Left lung (tissue), 10 donors: ENCODE data around the gene BRD3. TPM values are rescaled to one million over a fixed set of nuclear protein-coding genes. Genes with fewer than 3 reads are reported as not detected.

Experiments
- ATAC-seq: fragments of 200-7000 bp; cut with Tn5 transposase; one replicate; pipeline ENCODE4 v1.9.1; 2020; ENCODE audit warnings: moderate library complexity
- DNase-seq, 4 donors: peaks; one replicate each; pipeline ENCODE4 v3.0.0-alpha.2; 2013 to 2020
- H3K27ac ChIP-seq, 2 donors: fragments of 200-600 bp; sonication (generic) in 1 of 2; one replicate each; pipeline versions ENCODE4 v1.5.0 to v1.8.0; 2020 to 2021
- H3K27me3 ChIP-seq, 2 donors: fragments of 200-600 bp; sonication (generic) in 1 of 2; one replicate each; pipeline versions ENCODE4 v1.5.0 to v1.8.0; 2020 to 2021
- H3K36me3 ChIP-seq, 2 donors: fragments of 200-600 bp; sonication (generic) in 1 of 2; one replicate each; pipeline versions ENCODE4 v1.5.0 to v1.8.0; 2020 to 2021
- H3K4me1 ChIP-seq, 2 donors: fragments of 200-600 bp; one replicate each; pipeline ENCODE4 v1.8.0; 2021
- H3K4me3 ChIP-seq, 2 donors: fragments of 200-600 bp; sonication (generic) in 1 of 2; one replicate each; pipeline versions ENCODE4 v1.5.0 to v1.8.0; 2020 to 2021; ENCODE audit warnings: mild to moderate bottlenecking in 1 of 2
- H3K9me3 ChIP-seq, 2 donors: fragments of 200-600 bp; sonication (generic) in 1 of 2; one replicate each; pipeline versions ENCODE4 v1.5.0 to v1.8.0; 2020 to 2021
- intact Hi-C, 2 donors: fragments of 100-400 bp; cut with DNase I; formaldehyde crosslinking; loops; one replicate each; pipeline versions ENCODE4 v1.11.2 to v1.14.2; 2022
- polyA plus RNA-seq, 6 donors: library from polyadenylated mRNA; unstranded; fragments of 120-200 nt; gene quantifications; one replicate each; pipeline ENCODE4 v1.2.1, GENCODE V29; 2013; ENCODE audit not compliant: insufficient read length in 6 of 6
- total RNA-seq, 2 donors: library from RNA; stranded (reverse); fragmentation: NEBNext Ultra II Directional; extraction: Animal tissue kit (Norgen Biotek cat#: 25700); gene quantifications; one replicate each; pipeline ENCODE4 v1.2.1, GENCODE V29; 2021
- TF ChIP-seq, protein P1 (sequence below), 2 donors: fragments of 200-600 bp; sonication (generic) in 1 of 2; IDR thresholded peaks; one replicate each; pipeline versions ENCODE4 v1.5.0 to v1.8.0; 2021; ENCODE audit warnings: antibody characterized with exemption in 2 of 2
- donor health status: DM: no; HTN: yes; CAD: no.
- donor health status: DM: no; HTN: no; CAD: no.

Gene BRD3
- total and polyA plus RNA-seq, 8 donors = 27.0 to 45.8 (median 39.0) TPM

DNA sequence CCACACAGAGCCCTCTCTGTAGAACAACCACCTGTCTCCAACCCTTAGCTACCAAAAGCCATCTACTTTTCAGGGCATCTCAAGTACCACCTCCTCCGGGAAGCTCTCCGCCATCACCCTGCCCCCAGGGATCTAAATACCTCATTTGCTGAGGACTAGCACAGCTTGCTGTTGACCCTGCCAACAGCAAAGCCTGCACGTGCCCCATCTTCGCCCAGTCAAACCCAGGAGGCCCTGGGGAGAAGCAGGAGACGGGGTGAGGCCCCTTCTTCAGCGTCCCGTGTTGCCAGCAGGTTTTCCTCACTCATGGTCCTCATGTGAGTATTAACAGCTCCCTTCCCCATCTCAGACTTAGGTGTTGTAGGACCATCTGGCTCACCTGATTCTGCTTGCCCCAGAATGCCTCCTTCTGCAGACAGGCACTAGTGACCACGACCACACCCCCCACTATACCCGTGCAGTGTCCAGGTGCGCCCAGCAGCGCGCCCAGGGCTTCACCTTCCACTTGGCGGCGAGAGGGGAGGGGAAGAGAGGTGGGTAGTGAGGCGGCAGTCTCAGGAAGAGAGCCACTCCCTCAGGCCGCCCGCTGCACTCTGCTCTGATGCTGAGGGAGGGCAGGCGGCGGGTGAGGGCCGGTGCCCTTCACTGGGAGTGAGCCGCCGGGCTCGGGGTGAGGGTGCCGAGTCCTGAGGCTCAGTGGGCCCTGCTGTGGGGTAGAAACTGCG, 86.8 kb downstream of the BRD3 start:
- DNase-seq (peak in 1 of 4 donors; percentile 72), ATAC-seq (no peak)
- no peak overlapping the region for H3K4me3 ChIP-seq
- TF ChIP-seq, protein P1, sequence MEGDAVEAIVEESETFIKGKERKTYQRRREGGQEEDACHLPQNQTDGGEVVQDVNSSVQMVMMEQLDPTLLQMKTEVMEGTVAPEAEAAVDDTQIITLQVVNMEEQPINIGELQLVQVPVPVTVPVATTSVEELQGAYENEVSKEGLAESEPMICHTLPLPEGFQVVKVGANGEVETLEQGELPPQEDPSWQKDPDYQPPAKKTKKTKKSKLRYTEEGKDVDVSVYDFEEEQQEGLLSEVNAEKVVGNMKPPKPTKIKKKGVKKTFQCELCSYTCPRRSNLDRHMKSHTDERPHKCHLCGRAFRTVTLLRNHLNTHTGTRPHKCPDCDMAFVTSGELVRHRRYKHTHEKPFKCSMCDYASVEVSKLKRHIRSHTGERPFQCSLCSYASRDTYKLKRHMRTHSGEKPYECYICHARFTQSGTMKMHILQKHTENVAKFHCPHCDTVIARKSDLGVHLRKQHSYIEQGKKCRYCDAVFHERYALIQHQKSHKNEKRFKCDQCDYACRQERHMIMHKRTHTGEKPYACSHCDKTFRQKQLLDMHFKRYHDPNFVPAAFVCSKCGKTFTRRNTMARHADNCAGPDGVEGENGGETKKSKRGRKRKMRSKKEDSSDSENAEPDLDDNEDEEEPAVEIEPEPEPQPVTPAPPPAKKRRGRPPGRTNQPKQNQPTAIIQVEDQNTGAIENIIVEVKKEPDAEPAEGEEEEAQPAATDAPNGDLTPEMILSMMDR (IDR thresholded peaks at IDR 0.05) = no peak
- no peaks in the 10 kb centered on the region for H3K9me3 ChIP-seq
- intact Hi-C loops = no loop called here
- peaks cover 13 to 18% of the 10 kb centered on the region in 2 donors for H3K4me1 ChIP-seq
- H3K27ac ChIP-seq = no peak overlapping the region
- H3K27me3 ChIP-seq = no peaks in the 10 kb centered on the region
- H3K36me3 ChIP-seq = no peaks in the 10 kb centered on the region

Other genes with a start within 250 kb of the BRD3 start
- 10 to 100 TPM; 25.3 to 26.2 TPM for gene VAV2, start 75.7 kb downstream of the BRD3 start, total RNA-seq
- gene VAV2, start 75.7 kb downstream of the BRD3 start, polyA plus RNA-seq = 10 to 100 TPM; 33.9 to 44.1 (median 36.9) TPM
- 10 to 100 TPM; 15.8 to 17.6 TPM for gene BRD3OS, start 42.5 kb downstream of the BRD3 start, total RNA-seq
- gene BRD3OS, start 42.5 kb downstream of the BRD3 start, polyA plus RNA-seq = 10 to 100 TPM; 15.5 to 23.1 (median 19.2) TPM
- gene WDR5, start 68.1 kb upstream of the BRD3 start, total RNA-seq = 10 to 100 TPM; 23.7 to 32.2 TPM
- gene WDR5, start 68.1 kb upstream of the BRD3 start, polyA plus RNA-seq = 10 to 100 TPM; 28.9 to 36.3 (median 32.0) TPM
- gene RNU6ATAC, start 96.5 kb upstream of the BRD3 start, total RNA-seq = 100 to 1,000 TPM; 105 to 106 TPM
- 1 to 10 TPM in 1 of 6 donors, not detected in 5; 1.7 TPM for gene RNU6ATAC, start 96.5 kb upstream of the BRD3 start, polyA plus RNA-seq